Natural killer cell (primary cell): ENCODE results near the gene GTF2I. TPM values are rescaled to one million over a fixed set of nuclear protein-coding genes. Genes with fewer than 3 reads are reported as not detected.

Source experiments
- ATAC-seq, 3 donors: fragments of 150-1000 bp in 2 of 3; fragments of 200-7000 bp in 1 of 3; cut with Tn5 transposase; 1 replicate in 1 of 3; 2 replicates in 2 of 3; pipeline ENCODE4 v1.10.0; 2021; ENCODE audit warnings: mild to moderate bottlenecking in 2 of 3, moderate library complexity in 2 of 3
- DNase-seq, 2 donors: peaks; one replicate each; pipeline versions ENCODE4 v3.0.0 to v3.0.0-alpha.2; 2013 to 2021; ENCODE audit warnings: mixed read lengths in 1 of 2
- H3K27ac ChIP-seq: one replicate; pipeline ENCODE4 v1.5.1; 2013; ENCODE audit warnings: mild to moderate bottlenecking, low read length
- H3K27me3 ChIP-seq: one replicate; pipeline ENCODE4 v1.6.1; 2013; ENCODE audit warnings: low read length; ENCODE audit not compliant: control insufficient read depth, insufficient read depth
- H3K36me3 ChIP-seq: one replicate; pipeline ENCODE4 v1.6.1; 2013; ENCODE audit warnings: low read length; ENCODE audit not compliant: control insufficient read depth, insufficient read depth
- H3K4me1 ChIP-seq: one replicate; pipeline ENCODE4 v1.6.1; 2013; ENCODE audit warnings: low read length; ENCODE audit not compliant: control insufficient read depth, insufficient read depth
- H3K4me3 ChIP-seq: one replicate; pipeline ENCODE4 v1.5.1; 2013; ENCODE audit warnings: low read length
- H3K9me3 ChIP-seq: one replicate; pipeline ENCODE4 v1.6.1; 2013; ENCODE audit warnings: low read length; ENCODE audit not compliant: control insufficient read depth, insufficient read depth
- H3K27ac Mint-ChIP-seq, 2 donors: one replicate each; pipeline ENCODE4 v1.8.0; 2022; ENCODE audit warnings: mild to moderate bottlenecking in 2 of 2, mixed read lengths in 2 of 2, moderate library complexity in 1 of 2
- H3K27me3 Mint-ChIP-seq, 2 donors: one replicate each; pipeline ENCODE4 v1.8.0; 2022; ENCODE audit warnings: low read depth in 2 of 2, mixed read lengths in 2 of 2
- H3K36me3 Mint-ChIP-seq: one replicate; pipeline ENCODE4 v1.8.0; 2022; ENCODE audit warnings: mixed read lengths
- H3K4me1 Mint-ChIP-seq, 2 donors: one replicate each; pipeline ENCODE4 v1.8.0; 2022; ENCODE audit warnings: mixed read lengths in 2 of 2
- H3K4me3 Mint-ChIP-seq: one replicate; pipeline ENCODE4 v1.8.0; 2022; ENCODE audit warnings: mild to moderate bottlenecking, moderate library complexity, mixed read lengths
- H3K9me3 Mint-ChIP-seq, 2 donors: one replicate each; pipeline ENCODE4 v1.8.0; 2022; ENCODE audit warnings: mixed read lengths in 2 of 2
- CTCF ChIP-seq: fragments of 200-600 bp; IDR thresholded peaks from one replicate; pipeline ENCODE4 v1.8.0; 2022; ENCODE audit warnings: antibody characterized with exemption
- WGBS: methylation state at CpG from one replicate; pipeline ENCODE4 v1.1.7; 2013; ENCODE audit warnings: missing lambda C conversion rate; ENCODE audit not compliant: insufficient coverage; 5-methylcytosine and 5-hydroxymethylcytosine counted together
- intact Hi-C: fragments of 100-400 bp; cut with micrococcal nuclease; formaldehyde crosslinking; loops from one replicate; pipeline ENCODE4 v1.14.2; 2022
- total RNA-seq, 4 donors: library from RNA; stranded (reverse); fragments of 120-200 nt in 1 of 4; gene quantifications; one replicate each; pipeline versions ENCODE4 v1.2.3 to v1.2.4, GENCODE V29; 2013 to 2022

Gene GTF2I
- total RNA-seq, 3 donors from 2014 or later (not counting 1 experiment from before 2014, with no cell fraction given): 153 to 222 (median 188) TPM

- H3K36me3 ChIP-seq: peaks cover 76% of the 10 kb centered on the region
- no peak overlapping the region for H3K27ac Mint-ChIP-seq
These were observed 56.0 kb downstream of the GTF2I start for GRCh38 chr7:74713567-74713966.

GRCh38 chr7:74717889-74718288 is 60.4 kb downstream of the GTF2I start:
- intact Hi-C loops: no loop called here
- H3K4me3 ChIP-seq: no peak overlapping the region
- Mint-ChIP-seq H3K9me3 (peaks cover 0 to 2% of the 10 kb centered on the region in 2 donors), H3K27me3 (no peaks in the 10 kb centered on the region), H3K27ac (no peak overlapping the region), H3K4me3 (no peak overlapping the region), H3K36me3 (peaks cover 13% of the 10 kb centered on the region), H3K4me1 (no peaks in the 10 kb centered on the region)
- no peak for TF ChIP-seq CTCF
- H3K27ac ChIP-seq: no peak overlapping the region
- DNase-seq (no peak), ATAC-seq (no peak)
- no peaks in the 10 kb centered on the region for H3K27me3 ChIP-seq
- peaks cover 66% of the 10 kb centered on the region for H3K36me3 ChIP-seq
- WGBS: 92% methylated on average over 9 of the region's 9 CpGs
- H3K4me1 ChIP-seq: no peaks in the 10 kb centered on the region
- no peaks in the 10 kb centered on the region for H3K9me3 ChIP-seq

More at GRCh38 chr7:74713567-74713966, 56.0 kb downstream of the GTF2I start:
- Mint-ChIP-seq H3K4me1 (no peaks in the 10 kb centered on the region), H3K27me3 (no peaks in the 10 kb centered on the region), H3K4me3 (no peak overlapping the region), H3K9me3 (peaks cover 0 to 4% of the 10 kb centered on the region in 2 donors), H3K36me3 (peaks cover 30% of the 10 kb centered on the region)
- Histone ChIP-seq H3K4me3 (no peak overlapping the region), H3K4me1 (no peaks in the 10 kb centered on the region), H3K9me3 (no peaks in the 10 kb centered on the region), H3K27me3 (no peaks in the 10 kb centered on the region), H3K27ac (no peak overlapping the region)
- TF ChIP-seq CTCF: no peak
- intact Hi-C loops: no loop called here
- ATAC-seq (no peak), DNase-seq (no peak)

- Mint-ChIP-seq H3K4me1 (no peaks in the 10 kb centered on the region), H3K27me3 (no peaks in the 10 kb centered on the region), H3K9me3 (peaks cover 0 to 2% of the 10 kb centered on the region in 2 donors), H3K36me3 (peaks cover 10% of the 10 kb centered on the region), H3K27ac (no peak overlapping the region), H3K4me3 (no peak overlapping the region)
- TF ChIP-seq CTCF: no peak
- no peak overlapping the region for H3K27ac ChIP-seq
- DNase-seq (no peak), ATAC-seq (no peak)
- no CpG with 5 or more reads among the region's 1 CpG for WGBS
- peaks cover 62% of the 10 kb centered on the region for H3K36me3 ChIP-seq
- no peak overlapping the region for H3K4me3 ChIP-seq
- intact Hi-C loops: no loop called here
- no peaks in the 10 kb centered on the region for H3K9me3 ChIP-seq
- no peaks in the 10 kb centered on the region for H3K4me1 ChIP-seq
- H3K27me3 ChIP-seq: no peaks in the 10 kb centered on the region
These were observed 60.8 kb downstream of the GTF2I start for GRCh38 chr7:74718336-74718735.

GRCh38 chr7:74722153-74722552 is 64.6 kb downstream of the GTF2I start:
- no peaks in the 10 kb centered on the region for H3K36me3 Mint-ChIP-seq

More at GRCh38 chr7:74722153-74722552, 64.6 kb downstream of the GTF2I start:
- Mint-ChIP-seq H3K4me1 (peaks cover 0 to 6% of the 10 kb centered on the region in 2 donors), H3K4me3 (no peak overlapping the region), H3K27me3 (no peaks in the 10 kb centered on the region), H3K9me3 (no peaks in the 10 kb centered on the region), H3K27ac (no peak overlapping the region)
- no peaks in the 10 kb centered on the region for H3K27me3 ChIP-seq
- intact Hi-C loops: no loop called here
- H3K4me1 ChIP-seq: no peaks in the 10 kb centered on the region
- H3K27ac ChIP-seq: no peak overlapping the region
- WGBS: 98% methylated on average over 16 of the region's 16 CpGs
- H3K4me3 ChIP-seq: no peak overlapping the region
- H3K9me3 ChIP-seq: no peaks in the 10 kb centered on the region
- no peak for ATAC-seq
- TF ChIP-seq CTCF: no peak
- H3K36me3 ChIP-seq: peaks cover 39% of the 10 kb centered on the region
- no peak for DNase-seq
